Astrocyte (in vitro differentiated cells and primary cell): Measurements from ENCODE around the gene SETD7. TPM values are rescaled to one million over a fixed set of nuclear protein-coding genes. Genes with fewer than 3 reads are reported as not detected.

Experiments used
- DNase-seq: peaks from one replicate; pipeline ENCODE4 v3.0.0-alpha.2; 2010; ENCODE audit warnings: low read depth
- FAIRE-seq: peaks from 2 replicates; lab custom pipeline; 2011; peaks lifted over from hg19 to GRCh38; lab: Jason Lieb, UNC
- H2AFZ ChIP-seq: 2 replicates; pipeline ENCODE4 v1.6.0; 2012; ENCODE audit warnings: low read depth, low read length, inconsistent platforms
- H3K27ac ChIP-seq: 2 replicates; pipeline ENCODE4 v1.5.1; 2011; ENCODE audit warnings: low read depth, low read length, inconsistent platforms
- H3K27me3 ChIP-seq: 2 replicates; pipeline ENCODE4 v1.6.0; 2011; ENCODE audit warnings: low read length, inconsistent platforms; ENCODE audit not compliant: insufficient read depth
- H3K36me3 ChIP-seq: 2 replicates; pipeline ENCODE4 v1.5.1; 2011; ENCODE audit warnings: low read length, inconsistent platforms; ENCODE audit not compliant: insufficient read depth
- H3K4me1 ChIP-seq: 2 replicates; pipeline ENCODE4 v1.5.1; 2011; ENCODE audit warnings: low read length, inconsistent platforms; ENCODE audit not compliant: insufficient read depth
- H3K4me2 ChIP-seq: 2 replicates; pipeline ENCODE4 v1.6.0; 2012; ENCODE audit warnings: low read length, inconsistent platforms
- H3K4me3 ChIP-seq: 2 replicates; pipeline ENCODE4 v1.5.1; 2011; ENCODE audit warnings: low read depth, mild to moderate bottlenecking, low read length, inconsistent platforms; ENCODE audit not compliant: insufficient read depth
- H3K79me2 ChIP-seq: 2 replicates; pipeline ENCODE4 v1.6.0; 2012; ENCODE audit warnings: mild to moderate bottlenecking, low read length, inconsistent platforms; ENCODE audit not compliant: insufficient read depth
- H3K9ac ChIP-seq: 2 replicates; pipeline ENCODE4 v1.6.0; 2012; ENCODE audit warnings: mild to moderate bottlenecking, low read length, inconsistent platforms
- H3K9me3 ChIP-seq: 2 replicates; pipeline ENCODE4 v1.5.1; 2012; ENCODE audit warnings: low read depth, mild to moderate bottlenecking, low read length, inconsistent platforms; ENCODE audit not compliant: insufficient read depth
- H4K20me1 ChIP-seq: 2 replicates; pipeline ENCODE4 v1.6.0; 2012; ENCODE audit warnings: low read length, inconsistent platforms; ENCODE audit not compliant: insufficient read depth
- H3K27ac Mint-ChIP-seq: one replicate; pipeline ENCODE4 v1.8.0; 2021; ENCODE audit warnings: mild to moderate bottlenecking, mixed read lengths; ENCODE audit not compliant: unreplicated experiment
- H3K27me3 Mint-ChIP-seq: one replicate; pipeline ENCODE4 v1.8.0; 2021; ENCODE audit warnings: low read depth, mixed read lengths; ENCODE audit not compliant: unreplicated experiment
- H3K36me3 Mint-ChIP-seq: one replicate; pipeline ENCODE4 v1.8.0; 2021; ENCODE audit warnings: low read depth, mixed read lengths; ENCODE audit not compliant: unreplicated experiment
- H3K4me1 Mint-ChIP-seq: one replicate; pipeline ENCODE4 v1.8.0; 2021; ENCODE audit warnings: low read depth, mixed read lengths; ENCODE audit not compliant: unreplicated experiment
- H3K4me3 Mint-ChIP-seq: one replicate; pipeline ENCODE4 v1.8.0; 2021; ENCODE audit warnings: mild to moderate bottlenecking, moderate library complexity, mixed read lengths; ENCODE audit not compliant: unreplicated experiment
- H3K9me3 Mint-ChIP-seq: one replicate; pipeline ENCODE4 v1.8.0; 2021; ENCODE audit warnings: mild to moderate bottlenecking, mixed read lengths; ENCODE audit not compliant: unreplicated experiment
- CTCF ChIP-seq: IDR thresholded peaks from 2 replicates; pipeline ENCODE4 v1.5.1; 2011; ENCODE audit warnings: low read depth, mild to moderate bottlenecking, inconsistent platforms, low read length, moderate library complexity; ENCODE audit not compliant: insufficient read depth
- EZH2 ChIP-seq: IDR thresholded peaks from 2 replicates; pipeline ENCODE4 v1.6.1; 2012; ENCODE audit warnings: mild to moderate bottlenecking, low read length, inconsistent platforms; ENCODE audit not compliant: insufficient read depth
- total RNA-seq: library from RNA; stranded (reverse); gene quantifications from 2 replicates; pipeline ENCODE4 v1.2.1, GENCODE V29; 2021

SETD7 gene
- total RNA-seq, 1 donor from 2014 or later: 55.0 TPM

DNA sequence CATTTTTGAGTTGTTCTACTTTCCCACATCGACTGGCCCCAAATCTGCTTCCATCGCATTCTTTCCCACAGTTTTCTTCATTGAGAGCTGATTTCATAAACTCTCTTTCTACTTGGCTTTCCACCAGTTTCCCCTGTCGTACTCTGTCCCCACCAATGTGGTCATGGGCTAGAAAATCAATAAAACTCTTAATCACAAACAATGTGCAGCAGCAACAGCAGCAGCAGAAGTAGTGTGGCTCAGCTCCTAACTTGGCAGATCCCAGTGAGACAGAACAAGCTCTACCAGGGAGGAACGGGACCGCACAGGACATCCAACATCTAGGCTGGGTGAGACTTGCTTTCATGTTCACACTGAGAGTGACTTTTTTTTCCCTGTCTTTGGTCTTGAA lies 3.1 kb upstream of the SETD7 start:
- Histone ChIP-seq H3K36me3 (no peaks in the 10 kb centered on the region), H3K27ac (no peak overlapping the region), H3K27me3 (peaks cover 25% of the 10 kb centered on the region), H2AFZ (no peak overlapping the region), H3K9ac (no peak overlapping the region), H3K79me2 (peaks cover 22% of the 10 kb centered on the region), H3K9me3 (no peaks in the 10 kb centered on the region), H3K4me3 (no peak overlapping the region), H3K4me1 (peaks cover 15% of the 10 kb centered on the region), H3K4me2 (no peak overlapping the region), H4K20me1 (no peaks in the 10 kb centered on the region)
- peaks cover 13% of the 10 kb centered on the region for H3K27me3 Mint-ChIP-seq
- no peak overlapping the region for H3K27ac Mint-ChIP-seq
- H3K4me1 Mint-ChIP-seq: peaks cover 12% of the 10 kb centered on the region
- DNase-seq (no peak), FAIRE-seq (no peak)
- no peaks in the 10 kb centered on the region for H3K9me3 Mint-ChIP-seq
- TF ChIP-seq EZH2 (no peak), CTCF (no peak)
- H3K36me3 Mint-ChIP-seq: no peaks in the 10 kb centered on the region
- H3K4me3 Mint-ChIP-seq: peak overlapping the region; percentile 45

DNA sequence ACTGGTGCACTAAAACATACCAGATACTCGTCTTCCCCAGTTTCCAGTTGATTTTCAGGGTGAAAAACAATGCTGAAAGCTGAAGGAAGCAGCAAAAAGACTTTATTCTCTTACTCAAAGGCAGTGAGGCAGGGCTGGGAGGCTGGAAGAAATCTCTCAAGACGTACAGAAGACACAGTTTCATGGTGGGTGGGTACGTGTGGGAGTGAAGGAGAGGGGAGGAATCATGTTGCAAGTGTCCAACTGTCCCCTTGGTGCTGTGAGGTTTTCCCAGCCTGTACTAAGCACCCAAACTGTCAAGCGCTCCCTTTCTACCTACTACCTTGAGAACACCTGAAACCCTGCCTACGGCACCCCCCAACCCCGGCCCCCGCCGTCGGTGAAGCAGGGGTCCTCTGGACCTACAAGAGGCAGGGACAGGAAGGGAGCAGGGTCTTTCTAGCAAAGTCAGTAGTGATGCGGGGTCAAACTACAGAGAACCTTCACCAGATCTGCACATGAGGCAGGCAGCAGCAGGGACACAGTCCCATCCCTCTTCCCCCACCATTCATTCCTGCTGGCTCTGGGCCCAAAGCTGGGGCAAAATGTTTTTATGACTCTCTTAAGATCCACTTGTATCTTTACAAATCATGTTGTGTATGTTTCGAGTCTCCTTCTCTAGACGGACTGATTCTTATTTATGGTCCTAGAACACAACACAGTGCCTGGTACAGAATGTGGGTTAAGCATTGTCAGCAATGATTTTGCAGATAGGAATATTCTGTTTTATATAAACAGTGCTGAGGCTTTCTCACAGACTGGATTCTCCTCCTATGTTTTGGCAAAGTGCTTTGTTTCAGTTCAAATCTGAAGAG lies 2.4 kb upstream of the SETD7 start:
- Histone ChIP-seq H2AFZ (no peak overlapping the region), H3K9ac (no peak overlapping the region), H4K20me1 (peaks cover 3% of the 10 kb centered on the region), H3K27me3 (peaks cover 25% of the 10 kb centered on the region), H3K27ac (no peak overlapping the region), H3K9me3 (no peaks in the 10 kb centered on the region), H3K36me3 (no peaks in the 10 kb centered on the region), H3K4me1 (peaks cover 18% of the 10 kb centered on the region), H3K4me2 (no peak overlapping the region), H3K4me3 (no peak overlapping the region), H3K79me2 (peaks cover 28% of the 10 kb centered on the region)
- no peak for DNase-seq
- no peak for TF ChIP-seq CTCF
- TF ChIP-seq EZH2: no peak
- H3K27ac Mint-ChIP-seq: no peak overlapping the region
- H3K4me1 Mint-ChIP-seq: peaks cover 17% of the 10 kb centered on the region
- H3K9me3 Mint-ChIP-seq: no peaks in the 10 kb centered on the region
- FAIRE-seq: no peak
- peaks cover 13% of the 10 kb centered on the region for H3K27me3 Mint-ChIP-seq
- H3K36me3 Mint-ChIP-seq: no peaks in the 10 kb centered on the region
- H3K4me3 Mint-ChIP-seq: no peak overlapping the region

DNA sequence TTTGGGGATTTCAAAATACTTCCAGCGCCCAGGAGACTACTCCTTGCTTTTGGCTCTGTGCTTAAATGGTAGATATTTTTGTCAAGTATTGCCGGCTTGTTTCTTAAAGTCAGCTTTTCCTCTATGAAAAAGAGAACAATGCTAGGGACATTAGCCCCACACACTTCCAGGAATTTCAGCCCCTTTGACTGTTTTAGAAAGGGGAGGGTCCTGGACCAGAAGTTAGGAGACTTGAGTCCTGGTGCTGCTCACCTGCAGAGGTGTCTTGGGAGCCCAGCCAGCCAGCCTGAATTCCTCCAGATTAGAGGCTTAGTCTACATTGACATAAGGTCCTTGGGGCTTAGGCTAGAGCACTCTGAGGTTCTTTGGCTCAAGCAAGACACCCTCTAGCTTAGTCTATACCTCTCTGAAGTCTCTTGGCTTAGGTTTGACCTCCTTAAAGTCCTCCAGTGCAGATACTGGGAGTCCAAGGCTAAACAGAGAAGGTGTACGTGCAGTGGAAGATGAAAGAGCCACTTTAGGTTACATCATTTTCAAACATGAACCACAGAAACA lies 1.6 kb upstream of the SETD7 start:
- Histone ChIP-seq H3K4me2 (peak overlapping the region; percentile 98), H2AFZ (no peak overlapping the region), H3K27ac (no peak overlapping the region), H3K4me1 (peaks cover 23% of the 10 kb centered on the region), H4K20me1 (peaks cover 10% of the 10 kb centered on the region), H3K9me3 (no peaks in the 10 kb centered on the region), H3K79me2 (peaks cover 36% of the 10 kb centered on the region), H3K27me3 (peaks cover 23% of the 10 kb centered on the region), H3K36me3 (no peaks in the 10 kb centered on the region), H3K9ac (peak overlapping the region; percentile 96), H3K4me3 (peak overlapping the region; percentile 88)
- no peak for TF ChIP-seq CTCF
- no peak for TF ChIP-seq EZH2
- Mint-ChIP-seq H3K9me3 (no peaks in the 10 kb centered on the region), H3K27me3 (peaks cover 13% of the 10 kb centered on the region), H3K36me3 (no peaks in the 10 kb centered on the region), H3K27ac (peak overlapping the region; percentile 69), H3K4me1 (peaks cover 25% of the 10 kb centered on the region), H3K4me3 (peak overlapping the region; percentile 94)
- no peak for FAIRE-seq
- no peak for DNase-seq
